Measurements from ENCODE around the gene NLK.
A peak's percentile ranks its signal among the peaks of the same experiment; 100 is the strongest.

The NLK gene

DNA sequence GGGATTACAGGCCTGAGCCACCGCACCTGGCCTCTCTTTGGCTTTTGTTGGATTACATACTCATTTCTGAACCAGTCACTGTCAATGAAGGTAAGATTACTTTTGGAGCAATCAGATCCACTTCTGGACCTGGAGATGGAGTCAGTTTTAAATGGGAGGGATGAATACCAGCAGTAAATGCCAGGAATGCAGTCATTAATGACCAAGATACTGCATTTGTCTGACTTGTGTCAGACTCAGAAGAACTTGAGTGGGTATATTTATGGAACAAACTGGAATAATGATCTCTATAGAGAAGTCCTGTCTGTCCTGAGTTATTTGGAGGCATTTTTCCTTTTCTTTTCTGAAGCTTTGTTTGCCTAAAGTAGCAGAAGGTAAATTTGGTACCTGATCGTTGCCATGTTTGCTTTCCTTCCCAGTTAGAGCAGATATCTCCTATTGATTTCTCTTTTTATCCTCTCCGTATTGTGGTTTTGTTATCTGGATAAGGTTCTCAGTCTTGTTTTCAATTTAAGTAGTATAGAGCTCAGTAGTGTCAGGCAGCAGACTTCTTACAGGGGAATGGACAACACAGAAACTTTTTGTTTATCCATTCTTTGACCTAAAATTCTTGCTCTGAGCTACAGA is 10.7 kb downstream of the NLK start:
- no peak for DNase-seq (ENCODE audit: low spot score)
- TF ChIP-seq, protein P1, sequence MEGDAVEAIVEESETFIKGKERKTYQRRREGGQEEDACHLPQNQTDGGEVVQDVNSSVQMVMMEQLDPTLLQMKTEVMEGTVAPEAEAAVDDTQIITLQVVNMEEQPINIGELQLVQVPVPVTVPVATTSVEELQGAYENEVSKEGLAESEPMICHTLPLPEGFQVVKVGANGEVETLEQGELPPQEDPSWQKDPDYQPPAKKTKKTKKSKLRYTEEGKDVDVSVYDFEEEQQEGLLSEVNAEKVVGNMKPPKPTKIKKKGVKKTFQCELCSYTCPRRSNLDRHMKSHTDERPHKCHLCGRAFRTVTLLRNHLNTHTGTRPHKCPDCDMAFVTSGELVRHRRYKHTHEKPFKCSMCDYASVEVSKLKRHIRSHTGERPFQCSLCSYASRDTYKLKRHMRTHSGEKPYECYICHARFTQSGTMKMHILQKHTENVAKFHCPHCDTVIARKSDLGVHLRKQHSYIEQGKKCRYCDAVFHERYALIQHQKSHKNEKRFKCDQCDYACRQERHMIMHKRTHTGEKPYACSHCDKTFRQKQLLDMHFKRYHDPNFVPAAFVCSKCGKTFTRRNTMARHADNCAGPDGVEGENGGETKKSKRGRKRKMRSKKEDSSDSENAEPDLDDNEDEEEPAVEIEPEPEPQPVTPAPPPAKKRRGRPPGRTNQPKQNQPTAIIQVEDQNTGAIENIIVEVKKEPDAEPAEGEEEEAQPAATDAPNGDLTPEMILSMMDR (IDR thresholded peaks at IDR 0.05; ENCODE audit: borderline replicate concordance, control extremely low read depth, extremely low read depth, insufficient read depth, missing control alignments) = no peak

DNA sequence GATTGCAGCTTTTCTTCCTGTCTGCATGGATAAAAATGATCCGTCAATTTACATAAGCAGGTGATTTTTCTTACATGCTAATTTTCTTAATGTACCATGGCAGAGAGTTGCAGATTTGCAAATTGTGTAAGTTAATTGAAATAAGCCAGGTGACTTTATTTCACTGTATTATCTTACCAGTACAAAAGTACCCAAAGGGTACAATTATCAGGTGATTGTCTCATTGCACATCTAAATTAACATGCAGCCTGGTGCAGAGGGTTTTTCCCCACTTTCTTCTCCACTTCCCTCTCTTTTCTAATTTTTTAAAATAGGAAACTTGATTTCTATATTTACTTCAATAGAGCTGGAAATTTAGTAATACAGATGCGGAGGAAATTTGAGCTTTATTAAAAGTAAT is 11.2 kb downstream of the NLK start:
- TF ChIP-seq, protein P1 (IDR thresholded peaks at IDR 0.05; ENCODE audit: borderline replicate concordance, control extremely low read depth, extremely low read depth, insufficient read depth, missing control alignments) = no peak
- DNase-seq (ENCODE audit: low spot score) = no peak
- in situ Hi-C loops (cut with MboI; ENCODE audit: low sequenced_read_pairs, unreplicated experiment) = loop anchor here (25.0 kb wide), 1 partner anchor 591 kb away; the partner anchor contains the start of gene KSR1

More for the DNA sequence above, 10.7 kb downstream of the NLK start:
- in situ Hi-C loops (cut with MboI; ENCODE audit: low sequenced_read_pairs, unreplicated experiment) = loop anchor here (25.0 kb wide), 1 partner anchor 591 kb away; the partner anchor contains the start of gene KSR1

DNA sequence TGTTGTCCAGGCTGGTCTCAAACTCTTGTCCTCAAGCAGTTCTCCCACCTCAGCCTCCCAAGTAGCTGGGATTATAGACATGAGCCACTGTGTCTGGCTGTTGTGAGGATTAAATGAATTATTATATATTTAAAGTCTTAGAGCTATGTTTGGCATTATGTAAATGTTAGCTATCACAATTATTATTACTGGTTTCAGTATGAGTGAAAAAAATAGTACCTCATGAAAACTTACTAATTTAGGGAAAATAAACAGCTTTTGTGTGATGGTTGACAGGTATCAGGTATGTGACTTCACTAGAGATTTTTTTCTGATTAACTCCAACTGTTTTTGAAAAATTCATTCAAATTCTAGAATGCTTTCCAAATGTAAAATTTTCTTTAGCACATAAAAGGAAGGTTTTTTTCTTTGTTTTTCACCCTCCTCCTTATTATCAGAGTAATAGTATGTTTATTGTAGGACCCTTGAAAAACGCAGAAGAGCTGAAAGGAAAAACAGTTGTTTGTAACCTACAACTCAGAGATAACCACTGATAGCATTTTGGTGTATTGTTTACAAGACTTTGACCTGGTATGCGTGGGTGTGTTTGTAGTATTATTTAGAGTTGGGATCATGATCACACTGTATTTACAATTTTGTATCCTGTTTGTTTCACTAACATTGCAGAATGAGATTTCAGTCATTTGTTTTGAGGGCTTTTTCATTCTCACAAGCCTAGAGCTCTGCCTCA is 13.2 kb downstream of the NLK start:
- in situ Hi-C loops (cut with MboI; ENCODE audit: low sequenced_read_pairs, unreplicated experiment) = loop anchor here (25.0 kb wide), 1 partner anchor 593 kb away; the partner anchor contains the start of gene KSR1
- TF ChIP-seq, protein P1 (IDR thresholded peaks at IDR 0.05; ENCODE audit: borderline replicate concordance, control extremely low read depth, extremely low read depth, insufficient read depth, missing control alignments) = no peak
- no peak for DNase-seq (ENCODE audit: low spot score)

DNA sequence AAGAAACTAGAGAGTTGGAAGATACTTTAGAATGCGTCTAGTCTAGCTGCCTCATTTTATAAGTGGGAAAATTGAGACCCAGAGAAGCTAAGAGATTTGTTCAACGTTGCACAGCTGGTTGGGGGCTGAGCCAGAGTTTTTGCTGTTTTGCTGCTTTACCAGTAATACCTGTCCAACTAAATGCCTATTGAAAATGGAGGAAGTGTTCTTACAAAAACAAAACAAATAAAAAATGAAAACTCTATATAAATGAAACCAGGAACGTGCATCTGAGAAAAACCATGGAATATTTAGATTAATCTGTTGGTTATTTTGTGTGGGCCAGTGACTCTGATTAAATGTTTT is 13.8 kb downstream of the NLK start:
- in situ Hi-C loops (cut with MboI; ENCODE audit: low sequenced_read_pairs, unreplicated experiment) = loop anchor here (25.0 kb wide), 1 partner anchor 594 kb away; the partner anchor contains the start of gene KSR1
- DNase-seq (ENCODE audit: low spot score) = no peak
- TF ChIP-seq, protein P1 (IDR thresholded peaks at IDR 0.05; ENCODE audit: borderline replicate concordance, control extremely low read depth, extremely low read depth, insufficient read depth, missing control alignments) = no peak

DNA sequence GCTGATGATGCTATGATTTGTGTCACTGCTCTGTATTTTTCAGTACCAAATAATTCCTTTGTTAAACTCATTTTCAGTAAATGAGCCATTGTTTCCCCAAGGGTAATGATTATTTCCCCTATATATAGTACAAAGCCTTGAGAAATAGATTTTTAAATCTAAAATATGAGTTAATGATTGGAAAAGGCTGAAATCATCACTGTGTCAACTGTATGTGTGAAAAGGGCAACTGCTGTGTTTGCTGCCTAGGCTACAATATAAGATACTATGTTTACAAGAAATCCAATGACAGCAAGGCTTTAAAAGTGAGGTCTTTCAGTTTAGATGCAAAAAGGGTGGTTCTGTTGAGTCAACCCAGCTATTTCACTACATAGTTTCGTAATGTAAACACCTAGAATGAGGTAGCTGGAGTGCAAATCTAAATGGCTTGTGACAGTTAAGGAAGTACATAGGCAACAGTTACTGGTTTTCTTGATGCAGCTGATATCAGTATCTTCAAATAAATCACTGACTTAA is 15.3 kb downstream of the NLK start:
- DNase-seq (ENCODE audit: low spot score) = peak; percentile 63
- in situ Hi-C loops (cut with MboI; ENCODE audit: low sequenced_read_pairs, unreplicated experiment) = loop anchor here (25.0 kb wide), 1 partner anchor 595 kb away; the partner anchor contains the start of gene KSR1
- TF ChIP-seq, protein P1 (IDR thresholded peaks at IDR 0.05; ENCODE audit: borderline replicate concordance, control extremely low read depth, extremely low read depth, insufficient read depth, missing control alignments) = no peak

DNA sequence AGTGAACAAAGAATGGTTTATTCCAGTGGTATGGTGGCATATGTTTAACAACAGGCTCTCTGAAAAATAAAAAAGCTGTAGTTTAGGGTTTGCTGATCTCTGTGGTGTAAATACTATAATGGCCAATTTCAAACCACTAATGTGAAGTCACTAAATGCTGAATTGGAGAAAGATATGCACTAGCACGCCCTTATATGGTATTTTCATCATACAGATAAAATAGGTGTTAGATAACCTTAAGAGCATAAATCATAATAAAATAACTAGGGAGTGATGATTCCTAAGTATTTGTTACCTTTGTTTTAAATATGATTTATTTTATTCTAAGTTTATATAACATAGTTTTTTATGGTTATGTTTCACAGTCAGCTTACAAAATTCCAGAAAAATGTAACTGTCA is 17.2 kb downstream of the NLK start:
- in situ Hi-C loops (cut with MboI; ENCODE audit: low sequenced_read_pairs, unreplicated experiment) = loop anchor here (25.0 kb wide), 1 partner anchor 597 kb away; the partner anchor contains the start of gene KSR1
- TF ChIP-seq, protein P1 (IDR thresholded peaks at IDR 0.05; ENCODE audit: borderline replicate concordance, control extremely low read depth, extremely low read depth, insufficient read depth, missing control alignments) = no peak

More for the DNA sequence above, 17.2 kb downstream of the NLK start:
- DNase-seq (ENCODE audit: low spot score) = no peak
